Immature natural killer cell (primary cell): ENCODE measurements around the gene SWT1. TPM values are rescaled to one million over a fixed set of nuclear protein-coding genes. Genes with fewer than 3 reads are reported as not detected.
A peak's percentile ranks its signal among the peaks of the same experiment; 100 is the strongest.
"Not testable (repeated sequence)": the region's sequence is repeated elsewhere in the genome, so short reads cannot be mapped to it uniquely, and the experiment has no call there.

ENCODE experiments used
- DNase-seq, 3 donors: peaks; one replicate each; pipeline ENCODE4 v3.0.0; 2022; ENCODE audit warnings: mixed read lengths in 1 of 3
- H3K27ac Mint-ChIP-seq, 6 donors: one replicate each; pipeline ENCODE4 v1.8.0; 2020; ENCODE audit warnings: mixed read lengths in 6 of 6, mild to moderate bottlenecking in 5 of 6, inconsistent platforms in 4 of 6, moderate library complexity in 3 of 6
- H3K27me3 Mint-ChIP-seq, 3 donors: one replicate each; pipeline ENCODE4 v1.8.0; 2020 to 2021; ENCODE audit warnings: low read depth in 3 of 3, mild to moderate bottlenecking in 3 of 3, mixed read lengths in 3 of 3, moderate library complexity in 3 of 3, inconsistent platforms in 1 of 3
- H3K36me3 Mint-ChIP-seq, 3 donors: one replicate each; pipeline ENCODE4 v1.8.0; 2020; ENCODE audit warnings: mixed read lengths in 3 of 3, inconsistent platforms in 2 of 3, mild to moderate bottlenecking in 2 of 3
- H3K4me1 Mint-ChIP-seq, 2 donors: one replicate each; pipeline ENCODE4 v1.8.0; 2020; ENCODE audit warnings: inconsistent platforms in 2 of 2, mild to moderate bottlenecking in 2 of 2, mixed read lengths in 2 of 2, moderate library complexity in 1 of 2
- H3K4me3 Mint-ChIP-seq, 5 donors: one replicate each; pipeline ENCODE4 v1.8.0; 2020; ENCODE audit warnings: mild to moderate bottlenecking in 5 of 5, mixed read lengths in 5 of 5, inconsistent platforms in 3 of 5, moderate library complexity in 3 of 5
- H3K9me3 Mint-ChIP-seq, 6 donors: one replicate each; pipeline ENCODE4 v1.8.0; 2020; ENCODE audit warnings: mild to moderate bottlenecking in 6 of 6, mixed read lengths in 6 of 6, inconsistent platforms in 4 of 6, moderate library complexity in 3 of 6
- polyA plus RNA-seq, 3 donors: library from polyadenylated mRNA; unstranded; fragments of 300-500 nt; fragmentation: Illumina TruSeq; gene quantifications; one replicate each; pipeline ENCODE4 v1.2.3, GENCODE V29; 2021

The SWT1 gene
- polyA plus RNA-seq, 3 donors from 2014 or later = 0.25 to 2.4 (median 1.6) TPM

DNA sequence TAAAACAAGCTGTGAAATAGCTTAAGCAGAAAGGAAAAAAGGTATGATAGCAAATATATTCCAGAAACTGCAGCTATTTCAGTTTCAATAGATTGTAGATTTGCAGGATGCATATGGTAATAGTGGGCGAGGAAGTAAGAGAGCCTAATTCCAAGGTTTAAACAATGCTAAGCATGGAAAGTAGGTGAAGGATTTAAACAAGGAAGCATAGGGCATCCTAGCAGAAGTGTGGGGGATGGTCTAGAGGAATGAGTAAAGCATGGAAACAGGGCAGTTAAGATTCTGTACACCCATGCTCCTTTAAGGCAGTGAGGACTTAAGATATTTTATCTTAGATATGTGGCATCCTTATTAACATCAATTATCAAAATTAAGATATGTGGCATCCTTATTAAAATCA lies 157.4 kb downstream of the SWT1 start:
- Mint-ChIP-seq H3K27me3 (peaks cover 11 to 28% (median 27%) of the 10 kb centered on the region in 3 donors), H3K4me3 (peak overlapping the region; percentile 93 to 99 (median 96)), H3K36me3 (peaks cover 0 to 9% (median 6%) of the 10 kb centered on the region in 3 donors)

DNA sequence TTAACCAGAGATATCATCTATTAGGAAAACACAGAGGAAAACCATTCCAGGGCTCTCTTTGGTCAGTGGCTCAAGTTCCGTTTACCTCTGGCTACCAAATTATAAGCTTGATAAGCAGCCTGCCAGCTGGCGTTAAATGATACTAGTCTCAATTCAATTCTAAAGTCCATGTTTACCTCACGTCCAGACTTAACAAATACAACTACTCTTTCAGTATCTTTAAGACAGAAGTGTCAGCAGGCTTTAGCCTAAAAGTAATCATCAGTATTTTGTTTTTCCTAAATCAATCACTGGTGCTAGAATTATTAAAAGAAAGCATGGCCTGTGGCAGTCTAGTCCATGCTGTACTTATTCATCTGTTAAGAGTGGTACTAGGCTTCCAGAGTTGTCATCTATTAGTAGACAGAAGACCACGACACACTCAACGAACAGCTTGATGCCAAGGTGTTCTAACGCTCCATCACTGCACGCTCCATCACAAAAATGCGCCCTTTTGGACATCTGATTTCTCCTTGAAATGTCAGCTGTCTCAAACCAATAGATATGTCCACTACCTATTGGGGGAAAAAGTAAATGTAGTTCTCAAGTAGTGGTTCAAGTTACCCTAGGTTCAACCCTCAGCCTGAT lies 158.6 kb downstream of the SWT1 start:
- Mint-ChIP-seq H3K27me3 (peaks cover 11 to 28% (median 27%) of the 10 kb centered on the region in 3 donors), H3K27ac (peak overlapping the region; percentile 95 to 99 (median 99)), H3K36me3 (peaks cover 0 to 6% (median 4%) of the 10 kb centered on the region in 3 donors), H3K4me1 (peaks cover 68 to 82% of the 10 kb centered on the region in 2 donors), H3K9me3 (no peaks in the 10 kb centered on the region), H3K4me3 (peak overlapping the region; percentile 93 to 99 (median 96))
- DNase-seq = no peak

More for the DNA sequence above, 157.4 kb downstream of the SWT1 start:
- Mint-ChIP-seq H3K9me3 (no peaks in the 10 kb centered on the region), H3K27ac (peak overlapping the region; percentile 63 to 95 (median 72)), H3K4me1 (peaks cover 68 to 84% of the 10 kb centered on the region in 2 donors)
- no peak for DNase-seq

DNA sequence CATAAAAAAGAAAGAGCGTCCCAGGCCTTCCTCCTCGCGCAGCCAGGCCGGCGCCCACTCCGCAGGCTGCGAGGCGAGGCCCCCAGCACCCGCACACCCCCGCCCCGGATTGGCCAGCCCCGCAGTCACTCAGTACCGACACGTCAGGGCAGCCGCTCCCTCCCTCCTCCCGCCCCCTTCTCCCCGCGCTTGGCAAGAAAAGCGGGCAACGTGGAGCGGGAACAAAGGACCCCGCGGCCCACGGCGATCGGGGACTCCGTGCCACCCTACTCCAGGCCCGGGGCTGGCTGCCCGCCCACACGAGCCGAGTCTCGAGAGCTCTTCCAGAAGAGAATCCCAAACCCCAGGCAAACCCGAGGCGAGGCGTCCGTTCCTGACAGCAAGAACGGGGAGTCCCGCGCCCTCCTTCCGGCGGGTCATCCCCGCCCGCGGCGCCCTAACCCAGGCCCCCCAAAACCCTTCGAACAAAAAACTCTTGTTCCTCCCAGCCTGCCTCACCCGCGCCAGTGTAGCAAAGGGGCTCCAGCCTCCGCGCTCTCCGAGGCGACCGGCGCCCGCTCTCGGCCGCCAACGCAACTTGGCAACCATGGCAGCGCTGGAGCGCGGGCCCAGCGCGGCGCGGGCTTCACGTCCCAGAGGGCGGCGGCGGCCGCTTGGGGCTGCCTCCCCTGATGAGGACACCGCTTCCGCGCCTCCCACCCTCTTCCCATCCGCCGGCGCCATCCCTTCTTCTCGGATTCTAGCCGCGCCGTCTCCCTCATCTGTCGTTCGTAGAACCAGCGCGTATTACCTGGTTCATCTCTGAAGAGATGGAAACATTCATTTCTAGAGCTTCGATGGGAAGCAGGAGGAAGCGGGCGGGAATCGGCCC lies 159.4 kb downstream of the SWT1 start:
- H3K36me3 Mint-ChIP-seq = peaks cover 0 to 3% (median 0%) of the 10 kb centered on the region in 3 donors
- H3K4me1 Mint-ChIP-seq = peaks cover 63 to 73% of the 10 kb centered on the region in 2 donors
- H3K4me3 Mint-ChIP-seq = peak overlapping the region; percentile 93 to 99 (median 96)

DNA sequence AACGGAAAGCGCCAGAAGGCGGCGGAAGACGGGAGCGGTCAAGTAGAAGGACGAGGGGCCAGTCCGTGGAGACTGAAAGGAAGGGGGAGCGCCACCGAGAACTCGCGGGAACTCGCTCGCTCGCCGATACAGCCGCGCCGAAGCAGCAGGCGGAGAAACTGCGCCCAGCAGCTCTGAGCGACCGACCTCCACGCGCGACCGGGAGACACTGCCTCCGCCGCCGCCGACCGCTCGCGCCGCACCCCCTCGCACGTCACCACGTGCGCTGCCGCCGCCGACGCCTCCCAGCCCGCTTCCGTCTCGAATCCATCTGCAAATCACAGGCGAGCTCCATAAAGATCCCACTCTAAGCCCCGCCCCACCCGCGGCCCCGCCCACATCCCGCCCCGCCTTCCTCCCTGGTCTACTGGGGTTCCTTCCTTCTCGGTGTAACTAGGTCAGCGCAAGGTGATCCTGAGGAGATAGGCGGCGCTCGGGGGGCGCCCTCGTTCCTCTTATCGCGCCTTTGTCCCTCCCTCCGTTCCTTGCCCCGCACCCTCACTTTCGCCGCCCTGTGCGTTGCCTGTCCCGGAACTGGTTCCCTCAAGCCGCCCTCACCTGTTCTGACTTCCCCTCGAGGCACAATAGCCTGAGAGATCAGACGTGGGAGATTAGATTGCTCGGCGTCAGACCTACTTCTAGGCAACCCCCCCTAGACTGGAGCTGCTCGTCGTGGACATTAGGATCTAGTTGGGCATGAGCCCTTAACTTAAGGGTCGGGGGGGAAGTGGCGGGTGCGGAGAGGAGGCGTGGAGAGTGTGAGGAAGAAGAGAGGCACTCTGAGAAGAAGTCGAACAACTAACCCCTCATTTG lies 160.3 kb downstream of the SWT1 start, which contains the start of gene IVNS1ABP:
TSS of gene IVNS1ABP (minus strand) at position 210 of the 852 bp plus-strand sequence. CDS start 7,750 bp downstream, outside the sequence.
- H3K27ac Mint-ChIP-seq = peak within 1 kb of the TSS; percentile 95 to 99 (median 99)
- H3K4me3 Mint-ChIP-seq = peak within 1 kb of the TSS; percentile 93 to 99 (median 96)

More for the DNA sequence above, 159.4 kb downstream of the SWT1 start:
- peak; percentile 89 to 91 (median 90) for DNase-seq
- peak overlapping the region; percentile 95 to 99 (median 99) for H3K27ac Mint-ChIP-seq
- H3K9me3 Mint-ChIP-seq = no peaks in the 10 kb centered on the region
- peaks cover 11 to 28% (median 25%) of the 10 kb centered on the region in 3 donors for H3K27me3 Mint-ChIP-seq

DNA sequence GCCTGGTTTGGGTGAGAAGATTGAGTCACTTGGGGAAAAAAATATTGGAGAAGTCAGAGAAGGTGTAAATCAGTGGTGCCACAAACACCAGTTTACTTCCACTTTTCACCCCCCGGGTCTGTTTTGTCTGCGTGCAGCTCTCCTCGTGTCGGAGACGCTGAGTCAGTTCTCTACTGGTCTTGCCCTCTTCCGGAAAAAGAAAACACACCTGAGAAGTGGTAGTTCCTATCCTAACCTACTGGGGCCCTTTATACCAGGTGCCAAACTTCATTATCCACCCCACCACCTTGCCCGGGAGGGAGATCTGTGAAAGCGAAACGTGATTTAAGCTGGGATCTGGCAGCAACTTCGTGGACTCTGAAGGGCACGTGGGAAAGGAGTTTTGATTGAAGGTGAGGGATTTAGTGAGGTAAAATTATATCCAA lies 160.9 kb downstream of the SWT1 start:
- H3K4me3 Mint-ChIP-seq = peak overlapping the region; percentile 93 to 99 (median 96)
- H3K36me3 Mint-ChIP-seq = peaks cover 0 to 6% (median 0%) of the 10 kb centered on the region in 3 donors
- peak overlapping the region; percentile 95 to 99 (median 99) for H3K27ac Mint-ChIP-seq
- H3K27me3 Mint-ChIP-seq = peaks cover 11 to 28% (median 25%) of the 10 kb centered on the region in 3 donors
- peak; percentile 85 to 86 (median 85) for DNase-seq
- H3K9me3 Mint-ChIP-seq = no peaks in the 10 kb centered on the region
- H3K4me1 Mint-ChIP-seq = peaks cover 50 to 58% of the 10 kb centered on the region in 2 donors

More for the DNA sequence above, 160.3 kb downstream of the SWT1 start, which contains the start of gene IVNS1ABP:
- no peaks in the 10 kb centered on the region for H3K9me3 Mint-ChIP-seq
- H3K4me1 Mint-ChIP-seq = peaks cover 56 to 65% of the 10 kb centered on the region in 2 donors
- H3K27me3 Mint-ChIP-seq = peaks cover 11 to 28% (median 25%) of the 10 kb centered on the region in 3 donors
- H3K36me3 Mint-ChIP-seq = peaks cover 0 to under 1% (median 0%) of the 10 kb centered on the region in 3 donors
- peak; percentile 95 to 97 (median 97) for DNase-seq

DNA sequence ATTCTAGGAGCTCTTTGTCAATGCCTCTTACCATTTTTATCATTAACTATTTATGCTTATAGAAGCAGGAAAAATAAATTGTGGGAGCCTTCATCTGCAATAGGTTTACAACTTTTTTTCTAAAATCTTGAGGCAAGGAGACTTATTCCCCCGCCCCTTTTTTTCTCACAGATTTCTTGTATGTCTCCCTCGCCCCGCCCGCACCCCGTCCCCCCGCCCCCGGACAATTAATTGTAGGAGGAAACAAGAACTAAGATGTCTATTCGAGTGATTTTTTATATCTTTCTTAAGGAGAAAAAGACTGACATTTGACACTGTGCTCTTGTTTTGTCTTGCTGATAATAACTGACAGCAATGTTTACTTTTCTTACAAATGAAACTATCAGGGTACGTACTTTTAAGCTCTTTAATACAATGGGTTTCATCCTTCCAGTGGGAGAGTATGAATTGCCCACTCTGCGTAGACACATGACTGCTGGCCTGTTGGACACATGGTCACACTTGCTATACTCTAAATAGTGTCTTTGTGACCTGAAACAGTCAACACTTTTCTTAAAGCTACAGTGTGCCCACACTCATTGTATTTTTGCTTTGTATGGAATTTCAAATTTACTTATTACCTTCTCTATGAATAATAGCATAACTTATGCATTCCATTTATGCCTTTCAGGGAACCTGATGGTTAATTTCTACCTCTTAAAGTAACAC lies 161.6 kb downstream of the SWT1 start:
- Mint-ChIP-seq H3K4me1 (peaks cover 43 to 52% of the 10 kb centered on the region in 2 donors), H3K27me3 (peaks cover 11 to 28% (median 25%) of the 10 kb centered on the region in 3 donors), H3K4me3 (peak overlapping the region; percentile 93 to 99 (median 96)), H3K27ac (peak overlapping the region; percentile 95 to 99 (median 99)), H3K36me3 (peaks cover 0 to 8% (median 0%) of the 10 kb centered on the region in 3 donors), H3K9me3 (no peaks in the 10 kb centered on the region)
- DNase-seq = no peak

DNA sequence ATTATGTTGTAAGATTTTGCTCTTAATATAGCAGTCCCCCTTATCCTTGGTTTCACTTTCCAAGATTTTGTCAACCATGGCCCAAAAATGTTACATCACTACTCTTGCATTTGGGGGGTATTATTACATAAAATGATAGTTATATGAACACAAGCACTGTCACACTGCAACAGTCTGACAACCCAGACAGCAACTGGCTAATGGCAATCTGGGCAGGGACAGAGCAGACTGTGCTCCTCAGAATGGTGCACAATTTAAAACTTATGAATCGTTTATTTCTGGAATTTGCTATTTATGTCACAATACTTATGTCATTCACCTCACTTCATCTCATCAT lies 162.1 kb downstream of the SWT1 start:
- Mint-ChIP-seq H3K27ac (peak overlapping the region; percentile 70 to 99 (median 98)), H3K27me3 (peaks cover 11 to 28% (median 25%) of the 10 kb centered on the region in 3 donors), H3K4me3 (peak overlapping the region in 1 of 5 donors; percentile 12), H3K9me3 (no peaks in the 10 kb centered on the region), H3K4me1 (peaks cover 37 to 46% of the 10 kb centered on the region in 2 donors), H3K36me3 (peaks cover 0 to 8% (median 0%) of the 10 kb centered on the region in 3 donors)
- no peak for DNase-seq

DNA sequence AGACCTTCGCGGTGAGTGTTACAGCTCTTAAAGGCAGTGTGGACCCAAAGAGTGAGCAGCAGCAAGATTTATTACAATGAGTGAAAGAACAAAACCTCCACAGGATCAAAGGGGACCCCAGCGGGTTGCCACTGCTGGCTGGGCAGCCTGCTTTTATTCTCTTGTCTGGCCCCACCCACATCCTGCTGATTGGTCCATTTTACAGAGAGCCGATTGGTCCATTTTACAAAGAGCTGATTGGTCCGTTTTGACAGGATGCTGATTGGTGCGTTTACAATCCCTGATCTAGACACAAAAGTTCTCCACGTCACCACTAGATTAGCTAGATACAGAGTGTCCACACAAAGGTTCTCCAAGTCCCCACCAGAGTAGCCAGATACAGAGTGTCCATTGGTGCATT lies 164.1 kb downstream of the SWT1 start:
- H3K27ac Mint-ChIP-seq, H3K4me3 Mint-ChIP-seq, H3K36me3 Mint-ChIP-seq, DNase-seq, H3K9me3 Mint-ChIP-seq: not testable (repeated sequence)
- peaks cover 11 to 20% (median 18%) of the 10 kb centered on the region in 3 donors for H3K27me3 Mint-ChIP-seq
- H3K4me1 Mint-ChIP-seq = peaks cover 19 to 27% of the 10 kb centered on the region in 2 donors

DNA sequence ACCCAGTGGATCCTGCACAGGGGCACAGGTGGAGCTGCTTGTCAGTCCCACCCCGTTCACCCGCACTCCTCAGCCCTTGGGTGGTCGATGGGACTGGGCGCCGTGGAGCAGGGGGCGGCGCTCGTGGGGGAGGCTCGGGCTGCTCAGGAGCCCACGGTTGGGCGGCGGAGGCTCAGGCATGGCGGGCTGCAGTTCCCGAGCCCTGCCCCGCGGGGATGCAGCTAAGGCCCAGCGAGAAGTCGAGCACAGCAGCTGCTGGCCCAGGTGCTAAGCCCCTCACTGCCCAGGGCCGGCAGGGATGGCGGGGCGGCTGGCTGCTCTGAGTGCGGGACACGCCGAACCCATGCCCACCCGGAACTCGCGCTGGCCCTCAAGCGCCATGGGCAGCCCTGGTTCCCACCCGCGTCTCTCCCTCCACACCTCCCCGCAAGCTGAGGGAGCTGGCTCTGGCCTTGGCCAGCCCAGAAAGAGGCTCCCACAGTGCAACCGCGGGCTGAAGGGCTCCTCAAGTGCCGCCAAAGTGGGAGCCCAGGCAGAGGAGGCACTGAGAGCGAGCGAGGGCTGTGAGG lies 164.8 kb downstream of the SWT1 start:
- not testable (repeated sequence) for H3K4me3 Mint-ChIP-seq, H3K9me3 Mint-ChIP-seq, H3K36me3 Mint-ChIP-seq, DNase-seq, H3K27ac Mint-ChIP-seq
- peaks cover 19 to 27% of the 10 kb centered on the region in 2 donors for H3K4me1 Mint-ChIP-seq
- peaks cover 11 to 14% (median 14%) of the 10 kb centered on the region in 3 donors for H3K27me3 Mint-ChIP-seq

DNA sequence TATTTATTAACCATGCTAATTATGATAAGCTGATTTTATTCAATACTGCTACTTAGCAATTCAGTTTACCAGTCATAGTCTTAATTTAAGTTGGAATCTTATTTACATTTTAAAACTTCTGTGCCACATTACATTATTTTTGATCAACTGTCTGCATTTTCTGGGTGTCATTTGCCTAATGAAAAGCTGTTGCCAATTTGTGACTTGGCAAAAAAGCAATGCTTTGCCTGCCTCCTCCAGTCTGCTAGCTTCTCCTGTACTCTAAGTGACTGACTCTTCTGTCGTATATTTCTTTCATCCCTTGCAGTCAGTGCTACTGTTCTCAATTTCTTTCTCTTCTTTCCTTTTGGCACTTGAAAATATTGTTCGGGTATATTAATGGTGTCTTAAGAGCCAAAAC lies 165.7 kb downstream of the SWT1 start:
- peaks cover 0 to 12% (median 0%) of the 10 kb centered on the region in 3 donors for H3K36me3 Mint-ChIP-seq
- no peaks in the 10 kb centered on the region for H3K9me3 Mint-ChIP-seq
- DNase-seq = no peak
- H3K4me1 Mint-ChIP-seq = peaks cover 16 to 26% of the 10 kb centered on the region in 2 donors
- H3K27me3 Mint-ChIP-seq = peaks cover 4 to 5% (median 5%) of the 10 kb centered on the region in 3 donors
- H3K4me3 Mint-ChIP-seq = no peak overlapping the region
- no peak overlapping the region for H3K27ac Mint-ChIP-seq

DNA sequence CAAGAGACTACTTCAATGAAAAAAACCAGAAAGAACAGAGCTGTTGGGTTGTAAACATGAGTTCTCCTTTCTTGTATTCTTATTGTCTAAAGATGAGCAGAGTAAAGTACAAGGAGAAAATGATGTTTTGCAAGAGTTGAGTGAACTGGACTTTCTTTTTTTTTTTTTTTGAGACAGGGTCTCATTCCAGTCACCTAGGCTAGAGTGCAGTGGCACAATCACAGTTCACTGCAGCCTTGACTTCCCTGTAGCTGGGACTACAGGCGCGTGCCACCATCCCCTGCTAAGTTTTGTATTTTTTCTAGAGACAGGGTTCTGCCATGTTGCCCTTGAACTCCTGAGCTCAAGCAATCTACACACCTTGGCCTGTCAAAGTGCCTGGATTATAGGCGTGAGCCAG lies 167.2 kb downstream of the SWT1 start:
- Mint-ChIP-seq H3K27me3 (no peaks in the 10 kb centered on the region), H3K36me3 (peaks cover 0 to 18% (median 0%) of the 10 kb centered on the region in 3 donors), H3K27ac (no peak overlapping the region), H3K4me3 (no peak overlapping the region), H3K4me1 (peaks cover 3 to 26% of the 10 kb centered on the region in 2 donors), H3K9me3 (no peaks in the 10 kb centered on the region)
- no peak for DNase-seq

DNA sequence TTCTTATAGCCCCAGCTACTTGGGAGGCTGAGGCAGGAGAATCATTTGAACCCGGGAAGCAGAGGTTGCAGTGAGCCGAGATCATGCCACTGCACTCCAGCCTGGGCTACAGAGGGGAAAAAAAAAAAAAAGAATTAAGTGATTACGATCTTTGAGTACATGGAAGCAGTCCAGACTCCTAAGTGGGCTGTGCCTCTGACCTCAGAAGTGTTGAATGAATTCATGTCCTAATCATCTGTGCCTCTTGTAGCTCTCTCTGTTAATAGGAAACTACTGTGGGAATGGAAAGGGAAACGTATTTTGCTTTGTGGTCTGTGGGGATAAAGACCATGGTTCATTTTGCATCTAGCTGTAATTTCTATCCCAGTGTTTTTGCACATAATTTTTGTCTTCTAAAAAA lies 168.4 kb downstream of the SWT1 start:
- no peaks in the 10 kb centered on the region for H3K27me3 Mint-ChIP-seq
- no peak overlapping the region for H3K4me3 Mint-ChIP-seq
- DNase-seq = no peak
- H3K36me3 Mint-ChIP-seq = peaks cover 0 to 18% (median 0%) of the 10 kb centered on the region in 3 donors
- peaks cover 1 to 19% of the 10 kb centered on the region in 2 donors for H3K4me1 Mint-ChIP-seq
- H3K9me3 Mint-ChIP-seq = no peaks in the 10 kb centered on the region
- H3K27ac Mint-ChIP-seq = no peak overlapping the region
